ENCODE measurements around the gene NMRK1.

The NMRK1 gene

GRCh38 chr9:75087824-75088645, at the start of gene NMRK1, which contains the start of gene OSTF1:
Gene NMRK1, minus strand, starts transcription at chr9:75088155. Its CDS starts 5,040 bp downstream, at chr9:75083115.
Gene OSTF1, plus strand, starts transcription at chr9:75088514. Its CDS starts 179 bp downstream, at chr9:75088693.
- peak; percentile 93 for DNase-seq
- in situ Hi-C loops (cut with HindIII; ENCODE audit: low pct_ligation_motif_present, low pct_unique_long_range_greater_than_20kb, low sequenced_read_pairs): no loop called here

- no peak for DNase-seq
Observed at GRCh38 chr9:75134495-75134894, 46.5 kb upstream of the NMRK1 start.

GRCh38 chr9:75133396-75133795, 45.4 kb upstream of the NMRK1 start:
- DNase-seq: no peak
- in situ Hi-C loops (cut with HindIII; ENCODE audit: low pct_ligation_motif_present, low pct_unique_long_range_greater_than_20kb, low sequenced_read_pairs): no loop called here

More at GRCh38 chr9:75134495-75134894, 46.5 kb upstream of the NMRK1 start:
- in situ Hi-C loops (cut with HindIII; ENCODE audit: low pct_ligation_motif_present, low pct_unique_long_range_greater_than_20kb, low sequenced_read_pairs): no loop called here

- in situ Hi-C loops (cut with HindIII; ENCODE audit: low pct_ligation_motif_present, low pct_unique_long_range_greater_than_20kb, low sequenced_read_pairs): no loop called here
- DNase-seq: no peak
Observed at GRCh38 chr9:75132244-75132643, 44.3 kb upstream of the NMRK1 start.

GRCh38 chr9:75131700-75132099, 43.7 kb upstream of the NMRK1 start:
- in situ Hi-C loops (cut with HindIII; ENCODE audit: low pct_ligation_motif_present, low pct_unique_long_range_greater_than_20kb, low sequenced_read_pairs): no loop called here
- DNase-seq: no peak

GRCh38 chr9:75130621-75131230, 42.8 kb upstream of the NMRK1 start:
- in situ Hi-C loops (cut with HindIII; ENCODE audit: low pct_ligation_motif_present, low pct_unique_long_range_greater_than_20kb, low sequenced_read_pairs): no loop called here
- no peak for DNase-seq

GRCh38 chr9:75130172-75130571, 42.2 kb upstream of the NMRK1 start:
- in situ Hi-C loops (cut with HindIII; ENCODE audit: low pct_ligation_motif_present, low pct_unique_long_range_greater_than_20kb, low sequenced_read_pairs): no loop called here
- DNase-seq: no peak

- in situ Hi-C loops (cut with HindIII; ENCODE audit: low pct_ligation_motif_present, low pct_unique_long_range_greater_than_20kb, low sequenced_read_pairs): no loop called here
Observed at GRCh38 chr9:75128535-75128934, 40.6 kb upstream of the NMRK1 start.

GRCh38 chr9:75123696-75124095, 35.7 kb upstream of the NMRK1 start:
- no peak for DNase-seq
- in situ Hi-C loops (cut with HindIII; ENCODE audit: low pct_ligation_motif_present, low pct_unique_long_range_greater_than_20kb, low sequenced_read_pairs): no loop called here

More at GRCh38 chr9:75128535-75128934, 40.6 kb upstream of the NMRK1 start:
- no peak for DNase-seq

GRCh38 chr9:75121914-75122558, 34.1 kb upstream of the NMRK1 start:
- in situ Hi-C loops (cut with HindIII; ENCODE audit: low pct_ligation_motif_present, low pct_unique_long_range_greater_than_20kb, low sequenced_read_pairs): no loop called here
- no peak for DNase-seq

GRCh38 chr9:75120686-75121085, 32.7 kb upstream of the NMRK1 start:
- no peak for DNase-seq
- in situ Hi-C loops (cut with HindIII; ENCODE audit: low pct_ligation_motif_present, low pct_unique_long_range_greater_than_20kb, low sequenced_read_pairs): no loop called here

GRCh38 chr9:75117564-75117963, 29.6 kb upstream of the NMRK1 start:
- in situ Hi-C loops (cut with HindIII; ENCODE audit: low pct_ligation_motif_present, low pct_unique_long_range_greater_than_20kb, low sequenced_read_pairs): no loop called here
- DNase-seq: no peak

GRCh38 chr9:75116306-75116705, 28.4 kb upstream of the NMRK1 start:
- in situ Hi-C loops (cut with HindIII; ENCODE audit: low pct_ligation_motif_present, low pct_unique_long_range_greater_than_20kb, low sequenced_read_pairs): no loop called here
- DNase-seq: no peak

GRCh38 chr9:75112789-75113188, 24.8 kb upstream of the NMRK1 start:
- in situ Hi-C loops (cut with HindIII; ENCODE audit: low pct_ligation_motif_present, low pct_unique_long_range_greater_than_20kb, low sequenced_read_pairs): no loop called here
- DNase-seq: no peak

- DNase-seq: no peak
- in situ Hi-C loops (cut with HindIII; ENCODE audit: low pct_ligation_motif_present, low pct_unique_long_range_greater_than_20kb, low sequenced_read_pairs): no loop called here
Observed at GRCh38 chr9:75111019-75111622, 23.2 kb upstream of the NMRK1 start.

- no peak for DNase-seq
- in situ Hi-C loops (cut with HindIII; ENCODE audit: low pct_ligation_motif_present, low pct_unique_long_range_greater_than_20kb, low sequenced_read_pairs): no loop called here
Observed at GRCh38 chr9:75109210-75109839, 21.4 kb upstream of the NMRK1 start.

GRCh38 chr9:75108571-75108970, 20.6 kb upstream of the NMRK1 start:
- no peak for DNase-seq
- in situ Hi-C loops (cut with HindIII; ENCODE audit: low pct_ligation_motif_present, low pct_unique_long_range_greater_than_20kb, low sequenced_read_pairs): no loop called here

GRCh38 chr9:75106857-75107256, 18.9 kb upstream of the NMRK1 start:
- in situ Hi-C loops (cut with HindIII; ENCODE audit: low pct_ligation_motif_present, low pct_unique_long_range_greater_than_20kb, low sequenced_read_pairs): no loop called here

GRCh38 chr9:75105841-75106240, 17.9 kb upstream of the NMRK1 start:
- DNase-seq: no peak

More at GRCh38 chr9:75106857-75107256, 18.9 kb upstream of the NMRK1 start:
- DNase-seq: no peak

More at GRCh38 chr9:75105841-75106240, 17.9 kb upstream of the NMRK1 start:
- in situ Hi-C loops (cut with HindIII; ENCODE audit: low pct_ligation_motif_present, low pct_unique_long_range_greater_than_20kb, low sequenced_read_pairs): no loop called here
